Mesodermal cell (in vitro differentiated cells): ENCODE data around the gene NABP1. TPM values are rescaled to one million over a fixed set of nuclear protein-coding genes. Genes with fewer than 3 reads are reported as not detected.

Experiments used
- H3K27ac ChIP-seq: 2 replicates; pipeline ENCODE4 v1.7.0; 2013; ENCODE audit warnings: mild to moderate bottlenecking, low read depth, low read length, moderate library complexity; ENCODE audit not compliant: severe bottlenecking
- H3K36me3 ChIP-seq: 2 replicates; pipeline ENCODE4 v1.7.1; 2013; ENCODE audit warnings: mild to moderate bottlenecking, low read length, moderate library complexity; ENCODE audit not compliant: control insufficient read depth, insufficient read depth
- H3K4me1 ChIP-seq: one replicate; pipeline ENCODE4 v1.7.1; 2013; ENCODE audit warnings: mild to moderate bottlenecking, low read length; ENCODE audit not compliant: insufficient read depth, control insufficient read depth, poor library complexity, severe bottlenecking
- H3K4me3 ChIP-seq: 2 replicates; pipeline ENCODE4 v1.7.0; 2013; ENCODE audit warnings: low read length, control low read depth, mild to moderate bottlenecking; ENCODE audit not compliant: insufficient read depth, poor library complexity, severe bottlenecking; ENCODE audit errors: extremely low read depth
- H3K9me3 ChIP-seq: 2 replicates; pipeline ENCODE4 v1.7.1; 2013; ENCODE audit warnings: mild to moderate bottlenecking, low read length, moderate library complexity; ENCODE audit not compliant: control insufficient read depth
- WGBS, 2 experiments: methylation state at CpG; one replicate each; pipeline ENCODE4 v1.1.5; 2013; ENCODE audit warnings: missing lambda C conversion rate in 2 of 2; ENCODE audit not compliant: insufficient coverage in 2 of 2; 5-methylcytosine and 5-hydroxymethylcytosine counted together
- polyA plus RNA-seq, 2 experiments: library from polyadenylated mRNA; stranded (reverse); fragments of 50-300 nt; gene quantifications; one replicate each; pipeline ENCODE4 v1.2.3, GENCODE V29; 2013

The NABP1 gene, protein sequence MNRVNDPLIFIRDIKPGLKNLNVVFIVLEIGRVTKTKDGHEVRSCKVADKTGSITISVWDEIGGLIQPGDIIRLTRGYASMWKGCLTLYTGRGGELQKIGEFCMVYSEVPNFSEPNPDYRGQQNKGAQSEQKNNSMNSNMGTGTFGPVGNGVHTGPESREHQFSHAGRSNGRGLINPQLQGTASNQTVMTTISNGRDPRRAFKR
- polyA plus RNA-seq (2013, experiment 1 of 2) = 11.9 TPM
- 11.7 TPM for polyA plus RNA-seq (2013, experiment 2 of 2)

DNA sequence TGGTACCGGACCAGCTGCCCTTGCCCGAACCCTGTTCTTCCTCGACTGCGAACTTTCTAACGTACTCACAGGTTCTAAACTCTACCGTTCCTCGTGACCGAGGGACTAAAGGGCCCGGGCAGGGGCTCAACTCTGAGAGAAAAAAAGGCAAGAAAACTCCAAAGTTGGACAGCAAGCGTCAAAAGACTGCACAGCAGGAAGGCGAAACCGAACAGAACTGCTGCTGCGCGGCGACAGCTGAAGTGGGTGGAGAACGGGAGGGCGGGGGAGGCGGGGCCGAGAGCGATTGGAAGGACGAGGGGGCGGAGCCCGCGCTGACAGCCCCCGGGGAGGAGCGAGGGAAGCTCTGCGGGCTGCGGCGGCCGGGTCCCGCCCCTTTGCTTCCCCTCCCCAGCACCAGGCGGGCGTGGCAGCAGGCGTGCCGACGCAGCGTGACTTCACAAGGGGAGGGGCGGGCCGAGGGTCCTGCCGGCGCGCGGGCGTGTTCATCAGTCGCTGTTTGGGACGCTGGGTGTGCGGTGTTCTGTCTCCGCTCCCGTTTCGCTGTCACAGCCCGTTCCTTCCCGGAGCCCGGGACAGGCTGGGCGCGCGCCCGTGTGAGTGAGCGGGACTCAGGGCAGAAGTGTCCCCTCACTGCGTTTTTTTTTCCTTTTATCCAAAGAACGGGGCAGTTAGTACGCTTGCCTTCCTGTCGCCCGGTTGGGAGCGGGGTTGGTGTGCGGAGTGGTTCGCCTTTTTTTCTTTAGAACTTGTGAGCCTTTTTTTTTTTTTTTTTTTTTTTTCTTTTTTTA is at the start of gene NABP1:
Gene NABP1, plus strand, starts transcription at position 491 of the 791 bp plus-strand sequence. CDS start 479 bp downstream, outside the sequence.
- 0 to 1% methylated on average over 22 to 41 of the region's 66 CpGs for WGBS, 2 experiments
- H3K4me3 ChIP-seq = peak within 1 kb of the TSS; percentile 83
- peaks cover 19% of the 10 kb centered on the region for H3K4me1 ChIP-seq
- peak within 1 kb of the TSS; percentile 99 for H3K27ac ChIP-seq
- no peaks in the 10 kb centered on the region for H3K9me3 ChIP-seq
- peaks cover 13% of the 10 kb centered on the region for H3K36me3 ChIP-seq

GRCh38 chr2:191629001-191629453 is 48.9 kb upstream of the NABP1 start:
- Histone ChIP-seq H3K27ac (no peak overlapping the region), H3K4me3 (no peak overlapping the region), H3K4me1 (peaks cover 36% of the 10 kb centered on the region), H3K36me3 (no peaks in the 10 kb centered on the region), H3K9me3 (no peaks in the 10 kb centered on the region)
- WGBS, 2 experiments = 94 to 100% methylated on average over 3 of the region's 7 CpGs

DNA sequence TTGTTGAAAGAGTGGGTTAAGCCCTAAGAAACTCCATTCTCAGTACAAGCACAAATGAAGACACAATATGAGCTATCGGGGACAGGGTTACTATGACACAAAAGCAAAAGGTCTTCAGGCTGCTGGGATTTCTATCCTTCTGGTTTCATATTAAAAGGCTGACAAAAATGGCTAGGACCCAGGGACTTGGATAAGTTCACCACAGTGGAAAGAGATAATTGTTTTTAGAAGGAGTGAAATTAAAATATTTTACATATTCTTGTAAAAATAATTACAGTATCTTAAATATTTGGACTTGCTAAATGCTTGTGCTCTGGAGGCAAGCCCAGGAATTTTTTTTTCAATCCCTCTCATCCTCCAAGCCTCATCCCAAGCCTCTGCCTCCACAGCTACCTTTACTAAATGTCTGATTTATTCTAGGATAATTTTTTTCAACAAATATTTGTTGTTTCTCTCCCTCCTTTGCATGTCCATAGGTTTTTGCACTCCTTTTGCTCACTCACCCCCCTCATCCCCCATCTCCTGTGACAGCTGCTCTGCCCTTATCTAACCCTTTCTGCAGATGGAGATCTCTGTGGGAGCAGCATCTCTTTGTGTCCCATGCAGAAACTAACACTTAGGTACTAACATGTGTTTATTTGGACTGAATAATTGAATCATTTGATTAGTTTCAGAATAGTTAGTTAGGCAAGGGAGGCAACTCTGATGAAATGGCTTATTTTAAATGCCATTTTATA is 47.8 kb upstream of the NABP1 start:
- Histone ChIP-seq H3K4me1 (peaks cover 34% of the 10 kb centered on the region), H3K36me3 (no peaks in the 10 kb centered on the region), H3K27ac (no peak overlapping the region), H3K4me3 (no peak overlapping the region), H3K9me3 (no peaks in the 10 kb centered on the region)
- 100% methylated on average over 1 of the region's 1 CpG; no CpG with 5 or more reads in 1 of the 2 experiments for WGBS, 2 experiments

DNA sequence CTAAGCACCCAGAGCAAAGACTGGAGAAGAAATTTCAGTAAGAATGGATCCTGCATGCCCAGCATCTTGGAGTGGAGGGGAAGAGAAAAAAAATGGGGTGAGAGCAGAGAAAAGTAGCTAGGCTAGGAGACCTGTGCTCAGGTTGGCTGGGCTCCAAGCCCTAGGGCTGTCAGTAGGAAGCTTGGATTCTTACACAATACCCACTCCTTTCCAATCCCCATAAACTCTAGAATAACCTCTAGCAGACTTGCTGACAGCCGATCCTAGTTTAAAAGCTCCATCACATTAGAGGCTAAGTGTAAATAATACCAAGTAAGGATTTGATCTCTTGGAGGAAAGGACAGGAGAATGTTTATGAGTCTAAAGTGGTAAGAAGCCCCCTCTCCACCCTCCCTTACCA is 46.2 kb upstream of the NABP1 start:
- no peaks in the 10 kb centered on the region for H3K36me3 ChIP-seq
- WGBS, 2 experiments = no CpG with 5 or more reads among the region's 1 CpG

GRCh38 chr2:191632426-191632825 is 45.5 kb upstream of the NABP1 start:
- Histone ChIP-seq H3K36me3 (no peaks in the 10 kb centered on the region), H3K9me3 (no peaks in the 10 kb centered on the region), H3K4me3 (no peak overlapping the region), H3K4me1 (peaks cover 33% of the 10 kb centered on the region), H3K27ac (no peak overlapping the region)
- no CpG with 5 or more reads among the region's 3 CpGs for WGBS, 2 experiments

More for the DNA sequence above, 46.2 kb upstream of the NABP1 start:
- H3K4me1 ChIP-seq = peaks cover 32% of the 10 kb centered on the region
- H3K9me3 ChIP-seq = no peaks in the 10 kb centered on the region
- H3K4me3 ChIP-seq = no peak overlapping the region
- H3K27ac ChIP-seq = no peak overlapping the region

- no peaks in the 10 kb centered on the region for H3K9me3 ChIP-seq
- H3K4me3 ChIP-seq = no peak overlapping the region
- WGBS, 2 experiments = no CpG with 5 or more reads among the region's 1 CpG
- no peaks in the 10 kb centered on the region for H3K36me3 ChIP-seq
- H3K27ac ChIP-seq = no peak overlapping the region
- peaks cover 46% of the 10 kb centered on the region for H3K4me1 ChIP-seq
These were observed 43.1 kb upstream of the NABP1 start for GRCh38 chr2:191634791-191635190.

DNA sequence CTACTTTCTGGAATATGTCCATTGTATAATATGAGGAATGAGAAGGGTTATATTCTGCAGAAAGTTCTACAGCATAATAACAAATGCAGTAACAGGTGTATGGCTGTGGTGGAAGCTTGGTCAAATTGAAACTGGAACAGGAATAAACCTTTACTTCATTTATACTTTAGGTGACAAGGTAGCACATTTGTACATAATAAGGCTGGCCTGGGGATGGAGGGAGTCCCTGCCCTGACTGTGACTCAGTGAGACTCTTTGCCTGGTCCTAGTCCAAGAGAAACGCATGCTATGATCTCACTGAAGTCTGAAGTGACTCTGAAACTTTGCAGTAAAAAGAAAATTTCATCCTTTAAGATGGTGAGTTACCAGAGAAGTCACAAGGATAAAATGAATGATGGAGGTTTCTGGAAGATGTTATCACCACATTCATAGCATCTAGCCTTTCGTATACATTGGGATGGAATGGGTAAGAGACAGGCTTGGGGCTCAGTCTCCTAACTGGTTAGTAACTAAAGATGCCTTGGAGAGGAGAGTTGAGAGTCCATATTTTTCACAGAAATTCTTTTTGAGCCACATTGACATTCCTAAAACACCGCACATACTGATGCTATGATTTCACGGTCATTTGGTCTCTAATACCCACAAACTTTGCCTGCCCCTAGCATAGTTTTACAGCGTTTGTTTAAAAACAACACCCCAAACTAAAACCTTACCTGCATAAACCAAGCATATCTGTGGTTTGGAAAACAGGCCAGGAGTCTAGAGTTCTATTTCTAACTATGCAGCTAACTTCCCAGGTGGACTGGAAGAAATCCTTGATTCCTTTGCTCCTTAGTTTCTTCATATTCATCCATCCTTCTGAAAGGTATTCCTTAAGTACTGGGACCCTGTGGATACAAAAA is 42.4 kb upstream of the NABP1 start:
- no peak overlapping the region for H3K4me3 ChIP-seq
- H3K36me3 ChIP-seq = no peaks in the 10 kb centered on the region
- H3K9me3 ChIP-seq = no peaks in the 10 kb centered on the region
- WGBS, 2 experiments = 91 to 95% methylated on average over 4 to 5 of the region's 5 CpGs
- peak overlapping the region; percentile 88 for H3K27ac ChIP-seq
- H3K4me1 ChIP-seq = peaks cover 41% of the 10 kb centered on the region

- H3K4me3 ChIP-seq = no peak overlapping the region
- peak overlapping the region; percentile 88 for H3K27ac ChIP-seq
- H3K36me3 ChIP-seq = no peaks in the 10 kb centered on the region
- no peaks in the 10 kb centered on the region for H3K9me3 ChIP-seq
- peaks cover 41% of the 10 kb centered on the region for H3K4me1 ChIP-seq
These were observed 41.7 kb upstream of the NABP1 start for GRCh38 chr2:191636235-191636543.

- 100% methylated on average over 1 of the region's 1 CpG; no CpG with 5 or more reads in 1 of the 2 experiments for WGBS, 2 experiments
- Histone ChIP-seq H3K9me3 (no peaks in the 10 kb centered on the region), H3K4me3 (no peak overlapping the region), H3K4me1 (peaks cover 41% of the 10 kb centered on the region), H3K27ac (peak overlapping the region; percentile 90), H3K36me3 (no peaks in the 10 kb centered on the region)
These were observed 41.4 kb upstream of the NABP1 start for GRCh38 chr2:191636586-191636985.
